GM18511 (cell line): ENCODE results near the gene DDX60.
"Not testable (repeated sequence)": the region's sequence is repeated elsewhere in the genome, so short reads cannot be mapped to it uniquely, and the experiment has no call there.

Experiments used
- ATAC-seq: cut with Tn5 transposase; IDR thresholded peaks from one replicate; pipeline ENCODE4 v1.9.1; 2021; ENCODE audit warnings: mild to moderate bottlenecking, moderate library complexity; ENCODE audit not compliant: unreplicated experiment

DDX60 gene, protein sequence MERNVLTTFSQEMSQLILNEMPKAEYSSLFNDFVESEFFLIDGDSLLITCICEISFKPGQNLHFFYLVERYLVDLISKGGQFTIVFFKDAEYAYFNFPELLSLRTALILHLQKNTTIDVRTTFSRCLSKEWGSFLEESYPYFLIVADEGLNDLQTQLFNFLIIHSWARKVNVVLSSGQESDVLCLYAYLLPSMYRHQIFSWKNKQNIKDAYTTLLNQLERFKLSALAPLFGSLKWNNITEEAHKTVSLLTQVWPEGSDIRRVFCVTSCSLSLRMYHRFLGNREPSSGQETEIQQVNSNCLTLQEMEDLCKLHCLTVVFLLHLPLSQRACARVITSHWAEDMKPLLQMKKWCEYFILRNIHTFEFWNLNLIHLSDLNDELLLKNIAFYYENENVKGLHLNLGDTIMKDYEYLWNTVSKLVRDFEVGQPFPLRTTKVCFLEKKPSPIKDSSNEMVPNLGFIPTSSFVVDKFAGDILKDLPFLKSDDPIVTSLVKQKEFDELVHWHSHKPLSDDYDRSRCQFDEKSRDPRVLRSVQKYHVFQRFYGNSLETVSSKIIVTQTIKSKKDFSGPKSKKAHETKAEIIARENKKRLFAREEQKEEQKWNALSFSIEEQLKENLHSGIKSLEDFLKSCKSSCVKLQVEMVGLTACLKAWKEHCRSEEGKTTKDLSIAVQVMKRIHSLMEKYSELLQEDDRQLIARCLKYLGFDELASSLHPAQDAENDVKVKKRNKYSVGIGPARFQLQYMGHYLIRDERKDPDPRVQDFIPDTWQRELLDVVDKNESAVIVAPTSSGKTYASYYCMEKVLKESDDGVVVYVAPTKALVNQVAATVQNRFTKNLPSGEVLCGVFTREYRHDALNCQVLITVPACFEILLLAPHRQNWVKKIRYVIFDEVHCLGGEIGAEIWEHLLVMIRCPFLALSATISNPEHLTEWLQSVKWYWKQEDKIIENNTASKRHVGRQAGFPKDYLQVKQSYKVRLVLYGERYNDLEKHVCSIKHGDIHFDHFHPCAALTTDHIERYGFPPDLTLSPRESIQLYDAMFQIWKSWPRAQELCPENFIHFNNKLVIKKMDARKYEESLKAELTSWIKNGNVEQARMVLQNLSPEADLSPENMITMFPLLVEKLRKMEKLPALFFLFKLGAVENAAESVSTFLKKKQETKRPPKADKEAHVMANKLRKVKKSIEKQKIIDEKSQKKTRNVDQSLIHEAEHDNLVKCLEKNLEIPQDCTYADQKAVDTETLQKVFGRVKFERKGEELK (N-terminal part only)

DNA sequence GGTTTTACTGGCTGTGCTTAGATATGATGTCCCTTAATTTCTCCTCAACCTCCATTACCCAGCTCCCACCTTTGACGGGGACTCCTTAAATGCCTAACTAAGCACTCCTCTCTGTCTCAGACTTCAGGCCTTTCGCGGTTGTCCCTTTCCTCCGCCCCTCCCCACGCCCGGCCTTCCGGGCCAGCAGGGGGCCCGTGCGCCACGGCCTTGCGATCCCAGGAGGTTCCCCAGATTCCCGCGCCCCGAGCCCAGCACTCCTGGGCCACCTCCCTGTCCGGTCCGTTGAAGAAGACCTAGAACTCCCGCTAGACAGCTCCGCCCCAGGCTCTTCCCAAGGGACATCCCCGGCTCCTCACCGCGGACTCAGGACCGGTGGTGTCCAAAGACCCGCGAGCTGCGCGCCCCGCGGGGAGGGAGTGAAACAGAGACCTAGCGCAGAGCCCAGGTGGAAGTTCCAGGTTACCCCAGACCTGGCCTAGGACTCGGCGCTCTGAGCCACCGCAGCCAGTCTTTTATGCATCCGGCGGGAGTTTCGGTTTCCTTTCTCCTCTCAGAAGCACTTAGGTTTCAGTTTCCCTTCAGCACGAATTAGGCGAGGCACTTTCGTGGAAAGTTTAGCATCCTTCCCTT lies at the start of gene DDX60:
Gene DDX60 (minus strand): TSS at position 487 of the 630 bp plus-strand sequence. CDS start 7,493 bp downstream, outside the sequence.
- ATAC-seq = peak; percentile 98

DNA sequence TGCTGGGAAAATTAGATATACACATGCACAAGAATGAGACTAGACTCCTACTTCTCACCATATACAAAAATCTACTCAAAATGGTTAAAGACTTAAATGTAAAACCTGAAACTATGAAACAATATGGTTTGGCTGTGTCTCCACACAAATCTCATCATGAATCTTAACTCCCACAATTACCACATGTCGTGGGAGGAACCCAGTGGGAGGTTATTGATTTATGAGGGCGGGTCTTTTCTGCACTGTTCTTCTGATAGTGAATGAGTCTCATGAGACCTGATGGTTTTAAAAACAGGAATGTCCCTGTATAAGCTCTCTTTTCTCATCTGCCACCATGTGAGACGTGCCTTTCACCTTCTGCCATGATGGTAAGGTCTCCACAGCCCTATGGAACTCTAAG lies 48.5 kb upstream of the DDX60 start:
- ATAC-seq = no peak

GRCh38 chr4:168362025-168362401 lies 43.5 kb upstream of the DDX60 start:
- no peak for ATAC-seq

DNA sequence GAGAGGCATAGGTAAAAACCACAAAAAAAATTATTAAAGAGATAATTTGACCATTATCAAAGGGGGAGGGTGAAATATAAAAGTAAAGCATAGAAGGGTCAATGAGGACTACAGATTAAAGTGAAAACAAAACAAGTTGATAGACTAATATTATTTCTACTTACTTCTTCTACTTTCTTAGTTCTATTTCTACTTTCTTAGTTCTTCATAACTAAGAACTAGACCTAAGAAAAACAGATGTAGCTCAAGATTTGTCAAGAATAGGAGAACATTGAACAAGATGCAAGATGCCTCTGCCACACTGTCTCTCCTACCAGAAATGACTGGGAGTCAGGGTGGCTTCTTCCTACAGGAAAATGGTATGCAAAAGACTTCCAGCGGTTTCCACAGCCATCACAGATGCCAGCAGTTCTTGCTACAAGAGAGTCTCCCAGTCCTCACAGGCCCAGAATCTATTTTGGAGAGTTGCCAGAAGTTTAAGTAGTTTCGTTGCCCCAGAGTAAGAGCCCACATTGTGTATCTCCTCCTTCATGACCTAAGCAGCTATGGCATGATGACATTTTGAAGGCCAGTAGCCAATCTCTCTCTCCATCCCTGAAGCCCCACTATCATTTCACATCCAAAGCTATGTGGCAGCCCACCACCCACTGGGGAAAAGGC lies 42.9 kb upstream of the DDX60 start:
- no peak for ATAC-seq

DNA sequence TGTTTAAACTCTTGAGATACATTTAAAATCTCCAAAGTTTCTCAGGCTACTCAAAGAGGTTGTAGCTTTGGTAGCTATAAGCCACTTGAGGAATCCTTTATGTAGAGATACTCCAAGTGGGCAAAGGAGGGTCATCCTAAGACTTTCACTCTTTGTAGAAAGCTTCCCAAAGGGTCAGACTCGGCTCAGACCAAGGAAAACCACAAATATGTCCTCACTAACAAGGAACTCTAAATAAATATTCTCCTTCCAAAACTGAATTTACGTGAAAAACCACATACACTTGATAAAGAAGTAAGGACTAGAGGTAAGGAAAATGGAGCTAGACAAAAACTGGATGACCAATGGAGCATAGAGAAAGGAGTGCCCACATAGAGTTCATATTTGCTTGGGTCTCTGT lies 41.7 kb upstream of the DDX60 start:
- ATAC-seq = no peak

DNA sequence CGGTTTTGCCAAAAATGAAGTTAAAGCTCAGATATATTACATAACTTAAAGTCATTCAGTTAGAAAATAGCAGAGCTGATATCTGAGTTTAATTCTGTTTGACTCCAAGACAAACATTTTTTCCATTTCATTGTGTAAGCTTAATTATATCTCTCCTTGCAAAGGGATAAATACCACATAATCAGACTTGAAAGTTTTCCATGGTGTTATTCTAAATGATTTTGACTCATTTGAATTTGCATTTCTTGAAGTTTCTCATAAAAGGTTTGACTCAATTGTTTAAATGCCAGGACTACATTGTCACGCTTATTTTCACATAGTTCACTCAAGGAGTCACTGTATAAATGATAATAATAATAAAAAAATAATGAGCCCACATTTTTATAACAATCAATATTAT lies 39.4 kb upstream of the DDX60 start:
- ATAC-seq = no peak

DNA sequence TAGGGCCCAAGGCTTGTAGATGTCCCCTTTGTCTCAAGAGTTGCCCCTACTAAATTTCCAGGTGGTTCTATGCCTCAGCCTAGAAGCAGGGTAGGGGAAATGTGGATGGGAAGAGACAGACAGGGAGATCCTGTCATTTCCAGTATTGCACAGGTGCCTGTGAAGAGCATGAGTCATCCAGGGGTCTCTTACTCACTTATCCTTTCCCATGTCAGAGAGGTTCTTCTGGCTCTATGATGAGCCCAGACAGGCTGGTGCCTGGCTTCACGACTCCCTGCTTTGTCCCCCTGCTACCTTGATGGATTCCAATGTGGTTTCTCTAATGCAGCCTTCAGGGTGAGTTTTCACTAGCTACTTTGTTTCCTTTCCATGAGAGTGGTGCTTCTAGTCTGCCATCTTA lies 35.2 kb upstream of the DDX60 start:
- no peak for ATAC-seq

- ATAC-seq = no peak
Observed at GRCh38 chr4:168337550-168337940, 19.0 kb upstream of the DDX60 start.

DNA sequence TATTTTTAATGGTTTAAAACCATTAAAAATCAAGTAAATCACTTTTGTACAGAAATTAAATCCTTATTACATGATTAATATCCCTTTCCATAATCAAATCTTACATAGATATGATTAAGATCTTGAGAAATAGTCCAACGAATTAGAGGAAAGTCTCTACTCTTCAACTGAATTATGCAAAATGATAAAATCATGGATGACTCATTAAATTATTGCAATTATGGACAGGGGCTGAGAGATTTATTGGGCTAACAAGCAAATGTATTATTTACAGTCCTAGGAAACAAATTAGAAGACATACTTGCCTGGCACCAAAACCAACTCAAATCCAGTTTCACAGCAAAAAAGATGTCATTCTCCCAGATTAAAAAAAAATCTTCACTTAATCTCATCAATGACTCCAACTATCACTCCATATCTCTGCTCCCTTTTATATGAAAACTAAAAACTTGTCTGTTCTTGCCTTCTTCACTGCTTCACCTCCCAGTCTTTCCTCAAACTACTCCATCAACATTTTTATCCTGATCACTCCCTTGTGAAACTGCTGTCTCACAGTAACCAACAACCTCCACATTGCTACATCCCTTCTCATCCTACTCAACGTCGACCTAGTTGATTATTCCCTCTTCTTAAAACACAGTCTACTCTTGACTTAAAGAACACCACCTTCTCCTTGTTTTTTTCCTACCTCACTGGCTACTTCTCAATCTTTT lies 18.4 kb upstream of the DDX60 start:
- no peak for ATAC-seq

DNA sequence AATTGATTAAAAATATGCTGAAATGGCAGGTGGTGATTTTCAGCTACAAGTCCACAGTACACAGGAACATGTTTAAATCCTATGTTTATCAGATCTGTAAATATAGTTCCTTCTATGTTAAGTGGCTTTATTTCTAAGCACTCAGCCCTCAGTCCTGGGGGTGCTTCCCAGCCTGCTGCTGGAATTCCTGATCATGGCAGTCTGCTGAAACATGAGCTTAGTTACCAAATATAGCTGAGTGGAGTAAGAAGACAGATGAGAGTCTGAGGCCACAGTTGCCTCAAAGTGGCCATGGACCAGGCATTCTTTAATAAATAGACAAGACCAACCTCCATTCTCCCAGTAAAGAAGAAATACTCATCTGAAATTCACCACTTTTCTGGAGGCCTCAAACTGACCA lies 17.1 kb upstream of the DDX60 start:
- ATAC-seq = no peak

GRCh38 chr4:168334053-168334452 lies 15.5 kb upstream of the DDX60 start:
- ATAC-seq = no peak

GRCh38 chr4:168330575-168330974 lies 12.0 kb upstream of the DDX60 start:
- ATAC-seq = not testable (repeated sequence)

- ATAC-seq = no peak
Observed at GRCh38 chr4:168325591-168325990, 7.0 kb upstream of the DDX60 start.

DNA sequence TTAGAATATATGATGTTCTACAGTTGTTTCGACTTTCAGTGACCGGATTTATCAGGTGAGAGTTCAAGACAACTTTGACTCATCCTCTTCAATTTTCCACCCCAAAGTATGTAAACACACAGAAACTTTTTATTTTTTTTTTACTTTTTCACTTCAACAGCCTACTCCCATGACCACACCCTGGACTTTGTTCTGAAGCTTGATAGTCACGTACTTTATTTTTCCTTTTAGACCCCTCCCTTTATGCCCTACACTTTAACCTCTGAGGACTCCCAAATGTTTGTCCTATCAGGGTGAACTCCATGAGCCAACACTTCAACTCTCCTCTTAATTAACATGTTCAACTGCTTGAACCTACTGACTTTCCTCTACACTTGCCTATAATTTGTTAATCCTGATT lies 2.5 kb upstream of the DDX60 start:
- ATAC-seq = no peak

DNA sequence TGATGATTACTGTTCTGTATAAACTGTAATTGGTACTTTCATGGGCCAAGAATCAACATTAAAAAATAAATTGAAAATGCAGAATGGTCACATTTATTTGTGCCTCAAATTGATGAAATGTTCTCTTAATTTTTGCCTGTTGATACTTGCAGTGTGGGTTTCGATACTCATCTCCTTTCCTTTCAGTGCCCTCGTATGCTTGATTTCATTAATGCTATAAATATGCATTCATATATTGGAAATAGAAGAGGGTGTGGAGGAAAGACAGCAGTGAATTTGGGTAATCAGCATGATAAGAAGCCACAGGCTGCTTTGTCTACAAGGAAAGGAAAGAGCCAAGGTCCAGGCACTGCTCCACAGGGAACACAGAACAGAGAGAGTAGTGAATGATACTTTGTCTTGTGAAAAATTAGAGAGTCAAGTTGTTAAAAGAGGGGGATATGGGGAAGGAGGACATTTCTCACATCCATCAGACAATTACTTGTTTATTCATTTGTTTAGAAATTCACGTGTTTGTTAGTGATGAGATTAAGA lies 1.0 kb upstream of the DDX60 start:
- ATAC-seq = no peak

- no peak for ATAC-seq
Observed at GRCh38 chr4:168317621-168318020, 931 bp downstream of the DDX60 start.

DNA sequence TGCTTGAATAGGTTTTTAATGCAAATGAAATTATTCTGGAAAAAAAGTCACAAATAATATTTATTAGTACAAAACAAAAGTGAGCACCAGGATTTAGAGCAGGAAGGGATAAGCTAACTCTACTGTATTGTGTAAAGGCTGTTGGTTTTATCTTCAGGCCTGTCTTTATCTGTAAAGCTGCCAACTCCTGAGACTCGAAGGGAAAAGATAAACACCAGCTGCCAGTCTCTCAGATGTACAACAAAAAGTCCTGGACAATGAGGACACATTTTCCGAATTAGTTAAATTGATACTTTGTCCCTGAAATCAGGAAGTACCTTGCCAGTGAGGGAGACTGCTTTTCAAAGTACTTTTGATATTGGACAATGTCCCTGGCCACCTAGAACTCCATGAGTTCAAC lies 8.8 kb downstream of the DDX60 start:
- ATAC-seq = no peak

DNA sequence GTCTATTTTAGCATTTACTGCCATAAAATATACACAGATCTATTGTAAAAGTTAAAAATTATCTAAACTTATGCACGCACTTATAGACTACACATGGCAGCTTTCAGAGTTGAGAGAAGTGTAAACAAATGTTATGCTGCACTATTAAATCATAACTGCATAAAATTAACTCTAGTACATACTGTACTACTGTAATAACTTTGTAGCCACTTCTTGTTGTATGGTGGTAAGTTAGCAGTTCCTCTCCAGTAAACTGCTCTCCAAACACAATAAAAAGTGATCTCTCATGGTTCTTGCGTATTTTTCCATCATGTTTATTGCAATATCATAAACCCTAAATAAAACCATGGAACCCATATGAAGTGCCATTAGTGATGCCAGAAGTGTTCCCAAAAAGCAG lies 9.6 kb downstream of the DDX60 start:
- no peak for ATAC-seq

GRCh38 chr4:168306476-168306875 lies 12.1 kb downstream of the DDX60 start:
- no peak for ATAC-seq
